Measurements from ENCODE around the gene CBX4.
A peak's percentile ranks its signal among the peaks of the same experiment; 100 is the strongest.

CBX4 gene

DNA sequence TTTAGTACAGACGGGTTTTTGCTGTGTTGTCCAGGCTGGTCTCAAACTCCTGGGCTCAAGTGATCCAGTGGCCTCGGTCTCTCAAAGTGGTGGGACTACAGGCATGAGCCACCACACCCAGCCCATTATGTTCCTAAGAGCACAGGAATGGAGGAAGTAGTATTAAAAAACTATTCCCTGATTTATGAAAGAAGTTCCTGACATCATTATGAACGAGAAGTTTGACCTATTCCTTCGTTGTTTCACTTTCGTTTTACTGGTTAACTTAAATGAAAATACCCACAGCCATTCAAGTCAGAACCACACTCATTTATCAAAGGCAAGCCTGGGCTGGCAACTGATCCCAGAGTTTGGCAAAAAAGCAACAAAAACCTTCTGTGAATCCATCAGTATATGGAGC lies 13.5 kb upstream of the CBX4 start:
- Mint-ChIP-seq H3K27me3 (ENCODE audit: low read depth) (peaks cover 11% of the 10 kb centered on the region), H3K27ac (peak overlapping the region; percentile 61)

DNA sequence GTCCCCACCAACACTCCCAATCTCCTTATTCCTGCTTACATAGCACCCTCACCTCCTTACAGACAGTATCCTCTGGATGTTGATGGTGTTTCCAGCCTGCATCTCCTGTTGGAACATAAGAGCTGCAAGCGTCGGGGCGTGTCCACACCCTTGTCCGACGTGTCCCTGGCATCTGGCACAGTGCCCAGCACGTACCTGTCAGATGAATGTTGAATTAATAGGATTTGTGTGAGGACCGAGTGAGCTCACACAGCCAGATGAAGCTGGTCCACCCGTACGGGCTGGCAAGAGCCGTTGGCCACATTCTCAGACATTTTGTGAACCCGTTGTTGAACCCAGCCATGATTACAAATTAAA lies 12.2 kb upstream of the CBX4 start:
- Mint-ChIP-seq H3K36me3 (ENCODE audit: low read depth) (no peaks in the 10 kb centered on the region), H3K4me3 (no peak overlapping the region), H3K4me1 (ENCODE audit: low read depth) (peaks cover 2% of the 10 kb centered on the region), H3K27ac (no peak overlapping the region), H3K27me3 (ENCODE audit: low read depth) (peaks cover 13% of the 10 kb centered on the region), H3K9me3 (no peaks in the 10 kb centered on the region)
- DNase-seq (ENCODE audit: low spot score): no peak

More for the DNA sequence above, 13.5 kb upstream of the CBX4 start:
- no peak for DNase-seq (ENCODE audit: low spot score)
- Mint-ChIP-seq H3K36me3 (ENCODE audit: low read depth) (no peaks in the 10 kb centered on the region), H3K9me3 (no peaks in the 10 kb centered on the region), H3K4me3 (peak overlapping the region; percentile 65), H3K4me1 (ENCODE audit: low read depth) (peaks cover 2% of the 10 kb centered on the region)

DNA sequence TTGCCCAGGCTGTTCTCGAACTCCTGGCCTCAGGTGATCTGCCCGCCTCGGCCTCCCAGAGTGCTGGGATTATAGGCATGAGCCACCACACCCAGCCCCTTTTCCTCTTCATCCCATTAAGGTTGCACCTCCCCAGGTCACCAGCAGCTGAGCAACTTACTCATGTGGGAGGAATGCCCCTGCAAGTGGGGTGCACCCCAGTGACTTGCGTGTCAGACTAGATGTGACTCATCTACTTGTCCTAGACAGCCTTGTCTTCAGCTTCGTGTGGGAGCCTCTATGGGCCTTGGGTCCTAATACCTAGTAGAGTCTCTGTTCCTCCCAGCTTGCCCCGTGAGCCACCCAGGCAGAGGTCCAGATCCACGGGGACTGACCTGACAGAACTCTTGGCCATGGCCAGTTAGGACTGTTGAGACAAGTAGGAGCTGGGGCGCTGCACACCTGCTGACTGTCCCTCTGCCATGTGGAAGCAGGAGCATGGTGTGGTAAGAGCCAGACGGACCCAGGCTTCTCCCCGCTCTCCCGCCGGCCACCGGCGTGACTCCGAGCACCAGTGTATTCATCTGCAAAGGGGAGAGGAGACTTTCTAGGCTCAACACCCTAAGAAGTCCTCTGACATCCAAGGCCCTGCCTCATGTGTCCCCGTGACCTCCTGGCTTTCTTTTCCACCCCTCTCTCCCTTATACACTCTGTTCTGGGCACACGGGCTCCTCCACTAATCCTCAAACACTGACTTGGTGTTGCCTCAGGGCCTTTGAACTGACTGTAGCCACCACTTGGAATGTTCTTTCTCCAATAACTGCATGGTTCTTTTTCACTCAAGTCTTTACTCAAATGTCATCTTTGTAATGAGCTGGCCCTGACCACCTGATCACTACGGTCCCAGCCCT lies 11.6 kb upstream of the CBX4 start:
- Mint-ChIP-seq H3K9me3 (no peaks in the 10 kb centered on the region), H3K27me3 (ENCODE audit: low read depth) (peaks cover 19% of the 10 kb centered on the region), H3K27ac (no peak overlapping the region), H3K4me1 (ENCODE audit: low read depth) (peaks cover 5% of the 10 kb centered on the region), H3K36me3 (ENCODE audit: low read depth) (no peaks in the 10 kb centered on the region), H3K4me3 (no peak overlapping the region)
- no peak for DNase-seq (ENCODE audit: low spot score)

DNA sequence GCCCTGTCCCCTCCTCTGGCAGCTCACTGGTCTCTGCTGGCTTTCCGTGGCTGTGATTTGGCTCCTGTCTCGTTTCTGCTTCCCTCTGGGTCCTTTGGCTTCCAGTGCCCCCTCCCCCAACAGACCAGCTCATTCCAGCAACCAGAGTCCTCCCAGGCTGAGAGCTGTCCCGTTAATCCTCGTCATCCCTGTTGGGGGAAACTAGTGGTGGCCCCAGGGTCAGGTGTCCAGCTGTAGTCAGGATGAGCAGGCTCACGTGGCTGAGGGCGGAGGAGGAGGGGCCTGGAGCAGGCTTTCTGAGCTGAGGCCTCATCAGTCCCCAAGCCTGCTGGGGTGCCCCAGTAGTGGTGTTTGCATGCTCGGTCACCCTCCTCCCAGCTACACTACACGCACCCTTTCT lies 10.7 kb upstream of the CBX4 start:
- Mint-ChIP-seq H3K4me3 (no peak overlapping the region), H3K4me1 (ENCODE audit: low read depth) (peaks cover 5% of the 10 kb centered on the region), H3K27me3 (ENCODE audit: low read depth) (peaks cover 27% of the 10 kb centered on the region), H3K27ac (no peak overlapping the region), H3K9me3 (no peaks in the 10 kb centered on the region), H3K36me3 (ENCODE audit: low read depth) (no peaks in the 10 kb centered on the region)
- DNase-seq (ENCODE audit: low spot score): no peak

DNA sequence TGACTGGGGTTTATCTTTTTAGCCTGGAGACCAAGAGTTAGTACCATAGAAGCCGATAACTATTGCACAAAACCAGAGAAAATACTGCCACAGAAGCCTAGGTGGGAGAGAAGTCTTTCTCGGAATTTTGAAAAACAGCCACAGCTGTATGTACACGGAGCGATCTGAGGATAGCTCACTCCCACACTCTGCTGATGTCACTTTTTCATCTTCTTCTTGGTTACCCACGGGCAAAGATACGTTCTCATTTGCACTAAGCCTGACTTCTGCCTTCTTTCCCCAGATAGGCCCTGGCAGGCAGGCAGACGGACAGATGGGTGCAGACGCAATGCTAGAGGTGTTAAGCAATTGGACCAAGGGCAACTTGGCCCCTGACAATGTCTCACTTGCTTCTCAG lies 9.1 kb upstream of the CBX4 start:
- H3K4me1 Mint-ChIP-seq (ENCODE audit: low read depth): peaks cover 7% of the 10 kb centered on the region
- H3K9me3 Mint-ChIP-seq: no peaks in the 10 kb centered on the region
- peaks cover 31% of the 10 kb centered on the region for H3K27me3 Mint-ChIP-seq (ENCODE audit: low read depth)
- H3K36me3 Mint-ChIP-seq (ENCODE audit: low read depth): no peaks in the 10 kb centered on the region
- no peak overlapping the region for H3K4me3 Mint-ChIP-seq
- H3K27ac Mint-ChIP-seq: no peak overlapping the region
- DNase-seq (ENCODE audit: low spot score): no peak

DNA sequence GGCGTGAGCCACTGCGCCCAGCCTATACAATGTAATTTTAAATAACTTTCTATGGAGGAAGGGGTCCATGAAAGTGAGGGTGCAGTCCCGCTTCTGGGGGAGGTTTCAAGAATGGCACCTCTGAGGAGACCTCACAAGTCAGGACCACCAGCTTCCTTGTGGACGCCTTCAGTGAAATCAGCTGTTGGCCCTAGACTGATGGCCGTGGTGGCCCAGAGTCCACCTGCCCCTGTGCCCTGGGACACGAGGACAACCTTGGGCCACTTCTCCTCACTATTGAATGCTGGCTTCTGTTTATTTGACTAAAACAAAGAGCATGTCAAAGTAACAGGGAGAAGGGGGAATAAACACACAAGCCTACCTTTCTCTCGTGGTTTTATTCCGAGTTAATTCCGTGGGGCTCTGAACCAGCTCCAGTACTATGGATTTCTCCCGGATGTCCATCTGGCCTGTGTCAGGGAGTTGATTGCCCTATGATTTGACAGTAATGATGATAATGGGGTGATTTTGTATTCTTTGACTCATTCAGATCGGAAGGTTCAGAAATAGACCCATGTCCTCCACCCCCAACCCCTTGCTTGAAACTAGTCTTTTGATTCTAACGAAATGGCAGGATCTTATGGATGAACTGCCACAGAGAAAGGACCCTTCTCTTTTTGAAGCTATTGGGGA lies 8.6 kb upstream of the CBX4 start:
- peaks cover 9% of the 10 kb centered on the region for H3K4me1 Mint-ChIP-seq (ENCODE audit: low read depth)
- no peak for DNase-seq (ENCODE audit: low spot score)
- no peaks in the 10 kb centered on the region for H3K36me3 Mint-ChIP-seq (ENCODE audit: low read depth)
- H3K4me3 Mint-ChIP-seq: no peak overlapping the region
- H3K27me3 Mint-ChIP-seq (ENCODE audit: low read depth): peaks cover 33% of the 10 kb centered on the region
- H3K27ac Mint-ChIP-seq: no peak overlapping the region
- H3K9me3 Mint-ChIP-seq: no peaks in the 10 kb centered on the region

DNA sequence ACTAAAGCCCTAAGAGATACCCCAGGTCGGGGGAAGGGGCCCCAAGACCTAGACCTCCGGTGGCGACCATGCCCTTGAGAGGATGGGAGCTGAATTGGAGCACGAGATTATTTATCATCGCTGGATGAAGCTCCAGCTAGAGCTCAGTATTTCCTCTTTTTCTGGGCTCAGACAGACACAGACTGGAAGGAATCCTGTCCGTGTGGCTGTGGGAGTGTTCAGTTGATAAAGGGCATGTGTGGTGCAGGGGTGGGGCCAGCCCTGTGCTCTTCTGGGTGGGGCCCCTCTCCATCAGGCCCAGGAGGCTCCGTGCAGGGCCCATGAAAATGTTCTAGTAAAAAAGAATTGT lies 6.3 kb upstream of the CBX4 start:
- H3K27ac Mint-ChIP-seq: no peak overlapping the region
- H3K4me1 Mint-ChIP-seq (ENCODE audit: low read depth): peaks cover 13% of the 10 kb centered on the region
- no peaks in the 10 kb centered on the region for H3K9me3 Mint-ChIP-seq
- peaks cover 50% of the 10 kb centered on the region for H3K27me3 Mint-ChIP-seq (ENCODE audit: low read depth)
- no peak for DNase-seq (ENCODE audit: low spot score)
- H3K4me3 Mint-ChIP-seq: no peak overlapping the region
- H3K36me3 Mint-ChIP-seq (ENCODE audit: low read depth): no peaks in the 10 kb centered on the region

DNA sequence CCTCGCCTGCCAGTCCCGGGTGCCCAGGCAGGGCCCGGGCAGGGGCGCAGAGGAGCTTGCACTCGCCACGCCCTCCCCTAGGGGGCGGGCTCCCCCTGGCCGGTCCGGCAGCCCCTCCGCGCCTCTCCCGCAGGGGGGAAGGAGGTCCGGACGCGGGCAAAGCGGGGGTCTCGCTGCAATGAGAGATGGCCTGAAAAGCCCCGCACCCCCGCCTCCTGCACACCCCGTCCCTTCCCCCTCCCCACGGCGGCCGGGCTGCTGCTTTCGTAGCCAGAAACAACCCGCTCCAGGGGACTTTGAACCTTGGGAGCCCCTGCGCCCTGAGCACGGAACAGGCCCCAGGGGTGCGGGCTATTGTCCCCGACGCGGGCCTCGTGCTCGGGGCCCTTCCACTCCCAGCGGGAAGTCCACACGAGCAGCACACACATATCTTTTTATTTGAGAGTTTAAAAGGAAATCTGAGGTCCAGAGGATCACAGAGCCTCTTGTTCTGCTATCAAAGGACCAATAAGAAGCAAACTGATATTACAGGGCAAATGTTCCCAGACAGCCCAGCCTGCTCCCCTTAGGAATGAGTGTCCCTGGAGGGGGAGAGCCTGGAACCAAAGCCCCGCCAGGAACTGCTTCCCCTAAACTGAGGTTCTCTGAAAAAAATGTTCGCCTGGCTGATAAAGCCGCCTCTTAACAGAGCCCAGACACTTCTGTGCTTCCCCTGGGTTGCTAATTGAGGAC lies 5.8 kb upstream of the CBX4 start:
- H3K9me3 Mint-ChIP-seq: no peaks in the 10 kb centered on the region
- no peak overlapping the region for H3K27ac Mint-ChIP-seq
- H3K36me3 Mint-ChIP-seq (ENCODE audit: low read depth): no peaks in the 10 kb centered on the region
- peaks cover 49% of the 10 kb centered on the region for H3K27me3 Mint-ChIP-seq (ENCODE audit: low read depth)
- no peak overlapping the region for H3K4me3 Mint-ChIP-seq
- peak; percentile 44 for DNase-seq (ENCODE audit: low spot score)
- peaks cover 12% of the 10 kb centered on the region for H3K4me1 Mint-ChIP-seq (ENCODE audit: low read depth)

DNA sequence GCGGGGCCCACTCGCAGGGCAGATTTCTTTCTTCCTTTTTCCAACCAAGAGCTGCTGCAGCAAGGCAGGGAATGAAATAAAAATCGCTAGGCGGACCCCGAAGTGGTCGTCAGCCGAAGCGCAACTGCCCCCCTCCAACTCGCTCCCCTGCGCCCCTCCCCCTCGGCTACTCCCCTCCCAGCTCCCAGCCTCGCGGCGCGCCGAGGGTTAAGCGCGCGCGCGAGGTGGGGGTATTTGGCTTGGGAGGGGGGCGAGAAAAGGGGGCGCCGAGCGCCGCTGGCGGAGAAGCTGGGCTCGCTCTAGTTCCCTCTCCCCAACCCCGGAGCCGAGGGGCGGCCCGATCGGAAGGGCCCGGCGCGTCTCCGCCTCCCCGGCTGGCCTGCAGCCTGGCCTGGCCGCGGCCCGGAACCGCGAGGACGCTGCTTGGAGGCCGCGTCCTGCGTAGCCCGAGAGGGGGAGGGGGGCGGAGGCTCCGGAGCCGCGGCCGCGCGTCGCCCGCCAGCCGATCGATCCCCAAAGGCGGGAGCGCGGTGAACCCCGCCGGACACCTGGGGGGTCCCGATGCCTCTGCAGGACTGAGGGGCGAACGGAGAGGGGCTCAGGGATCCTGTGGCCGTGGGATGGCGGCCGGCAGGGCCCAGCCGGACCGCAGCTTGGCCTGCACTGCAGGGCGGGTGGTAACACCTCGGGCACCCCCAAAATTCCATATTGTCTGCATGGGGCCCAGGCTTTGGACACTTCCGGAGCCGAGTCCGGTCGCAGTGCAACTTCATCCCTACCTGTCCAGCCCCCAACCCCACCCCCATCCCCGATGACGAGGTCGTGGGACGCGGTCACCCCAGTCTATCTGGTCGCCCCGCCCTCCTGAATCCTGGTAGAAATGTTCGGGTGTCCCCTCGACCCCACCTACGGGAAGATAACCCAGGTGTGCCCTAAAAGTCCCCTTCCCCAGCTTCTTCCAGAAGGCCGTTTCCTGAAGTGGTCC lies 4.9 kb upstream of the CBX4 start:
- Mint-ChIP-seq H3K4me3 (peak overlapping the region; percentile 76), H3K4me1 (ENCODE audit: low read depth) (peaks cover 12% of the 10 kb centered on the region), H3K27ac (no peak overlapping the region), H3K9me3 (no peaks in the 10 kb centered on the region), H3K27me3 (ENCODE audit: low read depth) (peaks cover 52% of the 10 kb centered on the region), H3K36me3 (ENCODE audit: low read depth) (no peaks in the 10 kb centered on the region)
- no peak for DNase-seq (ENCODE audit: low spot score)

DNA sequence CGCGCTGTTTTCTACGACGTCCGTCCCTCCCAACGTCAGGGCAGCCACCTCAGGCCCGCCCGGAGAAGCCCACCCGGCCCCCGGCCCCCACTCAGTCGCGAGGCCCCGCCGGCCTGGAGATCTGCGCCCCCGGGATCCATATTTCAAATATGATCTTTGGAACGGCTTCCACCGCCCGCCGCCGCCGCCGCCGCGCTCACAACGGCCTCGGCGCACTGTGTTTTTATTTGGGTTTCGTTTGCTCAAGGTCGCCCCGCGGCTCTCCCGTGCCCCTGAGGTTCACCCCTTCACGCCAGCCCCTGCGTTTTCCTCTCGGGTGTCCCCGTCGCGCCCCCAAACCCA lies 4.2 kb upstream of the CBX4 start:
- Mint-ChIP-seq H3K36me3 (ENCODE audit: low read depth) (peaks cover under 1% of the 10 kb centered on the region), H3K9me3 (no peaks in the 10 kb centered on the region), H3K4me1 (ENCODE audit: low read depth) (peaks cover 12% of the 10 kb centered on the region), H3K27ac (no peak overlapping the region), H3K4me3 (peak overlapping the region; percentile 76), H3K27me3 (ENCODE audit: low read depth) (peaks cover 51% of the 10 kb centered on the region)
- no peak for DNase-seq (ENCODE audit: low spot score)

DNA sequence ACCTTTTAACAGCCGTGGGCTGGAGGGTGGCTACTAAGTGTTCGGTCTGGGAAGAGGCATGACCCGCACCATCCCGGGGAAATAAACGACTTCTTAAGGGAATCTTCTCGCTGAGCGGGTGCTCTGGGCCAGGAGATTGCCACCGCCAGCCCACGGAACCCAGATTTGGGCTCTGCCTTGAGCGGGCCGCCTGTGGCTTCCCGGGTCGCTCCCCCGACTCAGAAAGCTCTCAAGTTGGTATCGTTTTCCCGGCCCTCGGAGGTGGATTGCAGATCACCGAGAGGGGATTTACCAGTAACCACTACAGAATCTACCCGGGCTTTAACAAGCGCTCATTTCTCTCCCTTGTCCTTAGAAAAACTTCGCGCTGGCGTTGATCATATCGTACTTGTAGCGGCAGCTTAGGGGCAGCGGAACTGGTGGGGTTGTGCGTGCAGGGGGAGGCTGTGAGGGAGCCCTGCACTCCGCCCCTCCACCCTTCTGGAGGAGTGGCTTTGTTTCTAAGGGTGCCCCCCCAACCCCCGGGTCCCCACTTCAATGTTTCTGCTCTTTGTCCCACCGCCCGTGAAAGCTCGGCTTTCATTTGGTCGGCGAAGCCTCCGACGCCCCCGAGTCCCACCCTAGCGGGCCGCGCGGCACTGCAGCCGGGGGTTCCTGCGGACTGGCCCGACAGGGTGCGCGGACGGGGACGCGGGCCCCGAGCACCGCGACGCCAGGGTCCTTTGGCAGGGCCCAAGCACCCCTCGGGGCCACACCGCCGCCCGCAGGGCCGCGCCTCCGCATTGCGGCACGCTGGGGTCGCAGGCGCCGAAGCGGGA lies 3.6 kb upstream of the CBX4 start:
- no peak for DNase-seq (ENCODE audit: low spot score)
- H3K4me3 Mint-ChIP-seq: peak overlapping the region; percentile 59
- H3K9me3 Mint-ChIP-seq: no peaks in the 10 kb centered on the region
- peaks cover 14% of the 10 kb centered on the region for H3K4me1 Mint-ChIP-seq (ENCODE audit: low read depth)
- peaks cover 6% of the 10 kb centered on the region for H3K36me3 Mint-ChIP-seq (ENCODE audit: low read depth)
- H3K27ac Mint-ChIP-seq: no peak overlapping the region
- peaks cover 45% of the 10 kb centered on the region for H3K27me3 Mint-ChIP-seq (ENCODE audit: low read depth)

DNA sequence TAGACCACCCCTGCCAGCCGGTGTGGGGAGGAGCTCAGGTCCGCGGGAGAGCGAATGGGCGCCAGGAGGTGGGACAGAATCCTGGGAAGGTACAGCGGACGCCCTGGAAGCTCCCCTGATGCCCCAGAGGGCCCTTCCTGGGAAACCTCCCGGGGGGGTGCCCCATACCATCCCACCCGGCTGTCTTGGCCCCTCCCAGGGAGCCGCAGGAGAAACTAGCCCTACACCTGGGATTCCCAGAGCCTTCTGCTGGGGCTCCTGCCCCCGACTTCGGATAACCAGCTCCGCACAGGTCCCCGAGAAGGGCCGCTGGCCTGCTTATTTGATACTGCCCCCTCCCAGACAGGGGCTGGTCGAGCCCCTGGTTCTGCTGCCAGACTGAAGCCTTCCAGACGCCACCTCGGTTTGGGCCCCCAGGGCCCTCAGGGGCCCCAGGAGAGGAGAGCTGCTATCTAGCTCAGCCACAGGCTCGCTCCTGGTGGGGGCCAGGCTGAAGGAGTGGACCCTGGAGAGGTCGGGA lies 3.0 kb upstream of the CBX4 start:
- DNase-seq (ENCODE audit: low spot score): no peak
- peaks cover 41% of the 10 kb centered on the region for H3K27me3 Mint-ChIP-seq (ENCODE audit: low read depth)
- peaks cover 12% of the 10 kb centered on the region for H3K36me3 Mint-ChIP-seq (ENCODE audit: low read depth)
- H3K27ac Mint-ChIP-seq: peak overlapping the region; percentile 68
- H3K4me1 Mint-ChIP-seq (ENCODE audit: low read depth): peaks cover 17% of the 10 kb centered on the region
- peak overlapping the region; percentile 66 for H3K4me3 Mint-ChIP-seq
- H3K9me3 Mint-ChIP-seq: no peaks in the 10 kb centered on the region

Data from T-helper 2 cell treated with Interferon-gamma antibody and Interleukin-4, amounts not matched to agents 5 μg/mL and 100 μg/mL, for 36 hours (primary cell).